Tibial artery (tissue), 4 donors: ENCODE data around the gene VDAC2.

Experiments used
- DNase-seq, 2 donors: peaks; one replicate each; pipeline ENCODE4 v3.0.0-alpha.2; 2019
- H3K27ac ChIP-seq, 2 donors: fragments of 200-600 bp; sonication (generic) in 1 of 2; 1 replicate in 1 of 2; 2 replicates in 1 of 2; pipeline ENCODE4 v1.5.1; 2018 to 2019; ENCODE audit warnings: mild to moderate bottlenecking in 1 of 2
- H3K27me3 ChIP-seq, 2 donors: fragments of 200-600 bp; sonication (generic) in 1 of 2; one replicate each; pipeline versions ENCODE4 v1.5.1 to v1.6.0; 2016 to 2019
- H3K36me3 ChIP-seq, 3 donors: fragments of 200-600 bp; sonication (generic) in 2 of 3; one replicate each; pipeline ENCODE4 v1.5.1; 2016 to 2019; ENCODE audit warnings: mild to moderate bottlenecking in 2 of 3
- H3K4me1 ChIP-seq, 4 donors: fragments of 200-600 bp; sonication (generic) in 2 of 4; 1 replicate in 3 of 4; 2 replicates in 1 of 4; pipeline ENCODE4 v1.5.1; 2016 to 2019
- H3K4me3 ChIP-seq, 2 donors: fragments of 200-600 bp; sonication (generic) in 1 of 2; 1 replicate in 1 of 2; 2 replicates in 1 of 2; pipeline ENCODE4 v1.5.1; 2018 to 2019; ENCODE audit warnings: mild to moderate bottlenecking in 2 of 2
- H3K9me3 ChIP-seq, 3 donors: fragments of 200-600 bp; sonication (generic) in 1 of 3; one replicate each; pipeline ENCODE4 v1.5.1; 2016 to 2019
- intact Hi-C: fragments of 100-400 bp; cut with DNase I; formaldehyde crosslinking; loops from one replicate; pipeline ENCODE4 v1.15.0; 2023; ENCODE audit warnings: low total_unique reads
- TF ChIP-seq, protein P1 (sequence below), 2 experiments: fragments of 200-600 bp in 1 of 2; fragments of 450-650 bp in 1 of 2; IDR thresholded peaks; one replicate each; pipeline ENCODE4 v1.5.1; 2017 to 2019; ENCODE audit warnings: antibody characterized with exemption in 2 of 2, mild to moderate bottlenecking in 1 of 2, moderate library complexity in 1 of 2

Gene VDAC2

DNA sequence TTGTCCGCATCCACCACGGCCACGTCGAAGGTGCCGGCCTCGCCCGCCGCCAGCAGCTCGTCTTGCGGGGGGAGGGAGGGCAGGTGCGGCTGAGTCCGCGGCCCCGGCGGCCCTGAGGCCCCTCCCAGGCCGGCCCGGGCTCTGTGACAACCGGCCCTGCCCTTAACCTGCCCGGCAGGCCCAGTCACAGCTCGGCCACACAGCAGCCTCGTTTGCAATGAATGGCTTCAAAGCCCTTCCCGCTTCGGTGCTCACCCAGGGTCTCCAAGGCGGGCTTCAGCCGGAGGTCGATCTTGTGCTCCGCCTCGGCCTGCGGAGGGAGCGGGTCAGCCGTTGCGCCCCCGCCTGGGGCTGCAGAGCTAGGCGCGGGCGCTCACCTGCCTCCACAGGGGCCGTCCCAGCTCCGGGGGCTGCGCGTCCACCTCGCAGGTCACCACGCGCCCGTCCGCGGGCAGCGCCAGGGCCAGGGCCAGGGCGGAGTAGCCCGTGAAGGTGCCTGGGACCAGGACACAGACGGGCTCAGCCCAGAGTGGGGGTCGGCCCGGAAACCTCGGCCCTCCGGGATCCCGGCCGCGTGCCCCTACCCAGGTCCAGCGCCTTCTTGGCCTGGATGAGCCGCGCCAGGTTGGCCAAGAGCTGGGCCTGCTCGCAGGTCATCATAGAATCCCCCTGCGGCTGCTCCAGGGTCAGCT, 24.2 kb downstream of the VDAC2 start:
- TF ChIP-seq, protein P1, sequence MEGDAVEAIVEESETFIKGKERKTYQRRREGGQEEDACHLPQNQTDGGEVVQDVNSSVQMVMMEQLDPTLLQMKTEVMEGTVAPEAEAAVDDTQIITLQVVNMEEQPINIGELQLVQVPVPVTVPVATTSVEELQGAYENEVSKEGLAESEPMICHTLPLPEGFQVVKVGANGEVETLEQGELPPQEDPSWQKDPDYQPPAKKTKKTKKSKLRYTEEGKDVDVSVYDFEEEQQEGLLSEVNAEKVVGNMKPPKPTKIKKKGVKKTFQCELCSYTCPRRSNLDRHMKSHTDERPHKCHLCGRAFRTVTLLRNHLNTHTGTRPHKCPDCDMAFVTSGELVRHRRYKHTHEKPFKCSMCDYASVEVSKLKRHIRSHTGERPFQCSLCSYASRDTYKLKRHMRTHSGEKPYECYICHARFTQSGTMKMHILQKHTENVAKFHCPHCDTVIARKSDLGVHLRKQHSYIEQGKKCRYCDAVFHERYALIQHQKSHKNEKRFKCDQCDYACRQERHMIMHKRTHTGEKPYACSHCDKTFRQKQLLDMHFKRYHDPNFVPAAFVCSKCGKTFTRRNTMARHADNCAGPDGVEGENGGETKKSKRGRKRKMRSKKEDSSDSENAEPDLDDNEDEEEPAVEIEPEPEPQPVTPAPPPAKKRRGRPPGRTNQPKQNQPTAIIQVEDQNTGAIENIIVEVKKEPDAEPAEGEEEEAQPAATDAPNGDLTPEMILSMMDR (IDR thresholded peaks at IDR 0.05) = no peak
- Histone ChIP-seq H3K27ac (peak overlapping the region; percentile 81 to 83), H3K4me1 (peaks cover 0 to 37% (median 14%) of the 10 kb centered on the region in 4 donors), H3K4me3 (peak overlapping the region; percentile 64 to 85), H3K36me3 (peaks cover 0 to 16% (median 5%) of the 10 kb centered on the region in 3 donors), H3K9me3 (no peaks in the 10 kb centered on the region), H3K27me3 (no peaks in the 10 kb centered on the region)
- DNase-seq = no peak
- intact Hi-C loops = loop anchor here (5.0 to 10.0 kb wide), 3 partner anchors 48 to 410 kb away; partner anchors contain the start of genes KAT6B and SAMD8

DNA sequence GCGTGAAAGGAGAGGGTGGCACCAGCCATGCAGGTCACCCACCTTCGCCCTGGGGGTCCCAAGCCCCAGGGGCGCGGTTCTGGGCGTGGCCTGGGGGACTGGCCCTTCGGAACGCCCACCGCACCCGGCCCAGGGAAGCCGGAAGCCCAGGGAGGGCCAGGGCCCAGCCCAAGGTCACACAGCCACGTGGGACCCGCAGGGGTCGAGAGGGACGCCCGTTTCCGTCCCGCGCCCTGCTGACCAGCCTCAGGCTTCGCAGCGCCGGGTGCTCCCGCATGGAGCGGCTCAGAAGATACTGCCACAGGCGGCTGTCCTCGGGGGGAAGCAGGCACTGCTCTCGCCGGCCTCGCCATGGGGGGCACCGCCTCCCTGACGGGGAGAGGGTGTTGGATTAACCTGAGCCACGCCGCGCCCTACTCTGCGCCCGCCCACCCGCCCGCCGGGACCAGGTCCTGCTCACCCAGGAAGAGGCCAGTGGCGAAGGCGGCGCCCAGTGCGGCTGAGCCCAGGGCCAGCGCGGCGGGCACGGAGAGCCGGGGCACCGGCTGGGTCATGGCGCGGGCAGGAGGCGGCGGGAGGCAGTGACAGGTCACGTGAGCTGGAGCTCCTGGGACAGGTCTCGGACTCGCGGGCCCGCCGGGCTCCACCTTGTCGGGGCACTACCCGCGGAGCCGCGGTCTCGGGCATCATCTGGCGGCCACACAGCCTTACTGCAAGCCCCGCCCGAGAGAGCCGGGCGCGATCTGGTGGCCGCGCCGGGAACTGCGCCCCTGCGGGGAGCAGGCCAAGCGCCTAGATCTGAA, 25.0 kb downstream of the VDAC2 start, which contains the start of gene COMTD1:
COMTD1 (minus strand) TSS at position 583 of the 803 bp plus-strand sequence; CDS start at position 554, 29 bp downstream.
- Histone ChIP-seq H3K36me3 (peaks cover 0 to 14% (median 0%) of the 10 kb centered on the region in 3 donors), H3K4me3 (peak within 1 kb of the TSS; percentile 64 to 85), H3K27me3 (no peaks in the 10 kb centered on the region), H3K9me3 (no peaks in the 10 kb centered on the region), H3K27ac (peak within 1 kb of the TSS; percentile 81 to 83), H3K4me1 (peaks cover 0 to 29% (median 10%) of the 10 kb centered on the region in 4 donors)
- TF ChIP-seq, protein P1 (IDR thresholded peaks at IDR 0.05) = peak; percentile 100
- peak; percentile 90 to 95 for DNase-seq
- intact Hi-C loops = loop anchor here (5.0 to 10.0 kb wide), 2 partner anchors 123 to 411 kb away; partner anchors contain the start of genes KAT6B and SAMD8

DNA sequence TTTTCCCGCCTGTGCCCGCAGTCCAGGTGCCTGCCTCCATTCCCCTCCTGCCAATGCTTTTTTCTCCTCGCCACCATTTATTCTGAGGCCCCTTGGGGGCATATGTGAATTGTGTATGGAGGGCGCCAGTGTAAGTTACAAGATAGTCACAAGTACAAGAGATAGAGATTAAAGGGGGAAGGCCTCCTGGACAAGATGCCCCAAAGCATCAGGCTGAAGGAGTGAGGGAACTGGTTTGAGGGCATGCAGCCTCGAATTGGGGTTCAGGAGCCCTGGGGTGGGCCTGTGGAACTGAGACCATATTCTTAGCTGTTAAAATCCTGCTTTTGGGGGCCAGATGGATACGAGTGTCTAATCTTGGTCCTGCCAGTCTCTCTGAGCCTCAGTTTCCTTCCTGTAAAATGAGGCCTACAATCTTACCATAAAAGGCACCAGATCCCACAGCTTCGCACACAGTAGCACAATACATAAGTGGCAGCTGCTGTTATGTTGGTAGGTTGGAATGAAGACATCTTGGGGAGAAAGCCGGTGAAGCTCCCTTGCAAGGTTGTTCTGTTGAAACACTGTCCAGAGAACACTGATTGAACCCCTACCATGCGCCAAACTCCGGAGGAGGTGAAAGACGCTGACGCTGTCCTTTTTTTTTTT, 25.7 kb downstream of the VDAC2 start:
- TF ChIP-seq, protein P1 (IDR thresholded peaks at IDR 0.05) = peak in 1 of 2 experiments; percentile 2
- H3K36me3 ChIP-seq = peaks cover 0 to 11% (median 0%) of the 10 kb centered on the region in 3 donors

DNA sequence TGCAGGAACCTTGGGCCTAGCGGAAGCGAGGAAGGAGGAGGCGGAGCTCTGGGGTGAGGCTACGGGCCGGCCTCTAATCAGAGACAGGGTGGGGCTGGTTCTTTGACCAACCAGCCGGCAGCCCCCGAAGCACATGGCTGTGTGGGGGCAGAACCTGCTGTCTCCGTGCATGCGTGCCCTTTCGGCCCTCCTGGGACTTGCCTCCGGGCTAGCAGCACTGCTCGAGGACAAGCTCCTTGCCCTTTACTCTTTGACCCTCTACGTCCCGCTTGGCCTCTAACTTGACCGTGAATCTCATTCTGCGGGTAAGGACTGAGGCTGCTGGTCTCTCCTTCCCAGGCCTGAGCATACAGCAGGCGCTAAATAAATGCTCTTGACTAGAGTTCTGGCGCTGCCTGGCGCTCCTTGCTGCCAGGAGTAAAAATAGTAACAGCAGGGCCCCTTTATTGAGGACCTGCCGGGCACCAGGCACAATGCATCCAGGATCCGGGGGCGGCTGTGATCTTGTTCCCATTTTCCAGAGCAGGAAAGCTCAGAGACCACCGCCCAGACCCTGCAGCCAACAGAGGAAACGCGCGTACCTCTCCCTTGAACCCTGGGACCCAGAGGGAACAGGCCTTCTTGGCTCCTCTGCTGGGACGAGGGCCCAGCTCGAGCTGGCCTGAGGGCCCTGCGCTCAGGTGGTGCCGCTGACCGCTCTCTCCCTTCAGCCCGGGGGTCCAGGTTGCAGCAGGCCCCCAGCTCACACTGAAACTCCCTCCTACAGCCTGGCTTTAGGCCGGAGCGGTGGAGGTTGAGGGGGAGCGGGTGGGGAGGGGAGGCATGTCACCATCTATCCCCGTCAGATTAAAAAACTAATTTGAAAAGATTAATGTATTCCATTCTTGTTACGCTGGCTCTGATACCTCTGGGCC, 27.8 kb downstream of the VDAC2 start:
- Histone ChIP-seq H3K4me3 (no peak overlapping the region), H3K9me3 (no peaks in the 10 kb centered on the region), H3K27me3 (no peaks in the 10 kb centered on the region), H3K36me3 (no peaks in the 10 kb centered on the region), H3K27ac (no peak overlapping the region), H3K4me1 (peaks cover 0 to 23% (median 10%) of the 10 kb centered on the region in 4 donors)
- DNase-seq = no peak
- intact Hi-C loops = loop anchor here (5.0 to 10.0 kb wide), 2 partner anchors 126 to 414 kb away; partner anchors contain the start of genes KAT6B and SAMD8
- TF ChIP-seq, protein P1 (IDR thresholded peaks at IDR 0.05) = no peak

More for the DNA sequence above, 25.7 kb downstream of the VDAC2 start:
- H3K27ac ChIP-seq = peak overlapping the region; percentile 81 to 83
- no peak for DNase-seq
- no peaks in the 10 kb centered on the region for H3K27me3 ChIP-seq
- no peaks in the 10 kb centered on the region for H3K9me3 ChIP-seq
- H3K4me1 ChIP-seq = peaks cover 0 to 28% (median 10%) of the 10 kb centered on the region in 4 donors
- intact Hi-C loops = loop anchor here (5.0 to 10.0 kb wide), 2 partner anchors 124 to 412 kb away; partner anchors contain the start of genes KAT6B and SAMD8
- peak overlapping the region; percentile 64 to 85 for H3K4me3 ChIP-seq
